ENCODE measurements around the gene ACER2. TPM values are rescaled to one million over a fixed set of nuclear protein-coding genes. Genes with fewer than 3 reads are reported as not detected.

Gene ACER2
- total and polyA plus RNA-seq, 10 of the 15 experiments (the other 5 are each of a cell fraction or from before 2014, with no cell fraction given): 0.07 to 3.1 (median 2.2) TPM

DNA sequence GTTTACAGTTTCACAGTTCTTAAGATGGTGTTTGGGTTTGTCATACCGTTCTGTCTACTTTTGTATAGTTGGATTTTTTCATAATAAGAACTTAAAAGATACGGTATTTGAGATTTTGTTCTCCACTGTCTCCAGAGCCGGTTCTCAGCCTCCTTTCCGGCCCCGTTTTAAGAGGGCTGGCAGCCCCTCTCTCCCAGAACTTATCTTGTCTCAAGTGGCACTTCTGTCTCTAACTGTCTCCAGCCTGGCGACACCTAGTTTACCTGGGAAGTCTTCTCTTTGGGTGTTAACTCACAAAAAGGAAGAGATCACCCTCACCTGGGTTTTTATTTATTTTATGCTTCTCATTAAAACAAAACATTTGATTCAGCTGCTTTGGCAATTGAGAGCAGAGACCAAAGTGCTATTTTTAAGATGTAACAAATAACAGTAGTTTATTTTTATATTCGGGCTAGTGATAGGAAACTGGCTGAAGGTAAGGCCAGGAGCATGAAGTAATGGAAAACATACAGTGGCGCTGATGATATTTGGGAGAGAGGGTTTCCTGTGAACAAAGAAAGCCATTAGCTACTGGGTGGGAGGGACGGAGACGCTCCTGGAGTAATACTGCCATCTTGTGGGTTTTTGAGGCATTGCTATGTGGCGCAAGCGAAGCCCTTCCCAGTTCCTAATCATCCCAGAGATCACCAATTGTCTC is 48.3 kb downstream of the ACER2 start (continued):
- TF ChIP-seq ETV6 (conservative IDR thresholded peaks at IDR 0.05 in 1 of 2, IDR thresholded peaks at IDR 0.05 in 1 of 2; ENCODE audit: borderline replicate concordance in 1 of 2, low read depth in 1 of 2): no peak
- TF ChIP-seq, protein P1, sequence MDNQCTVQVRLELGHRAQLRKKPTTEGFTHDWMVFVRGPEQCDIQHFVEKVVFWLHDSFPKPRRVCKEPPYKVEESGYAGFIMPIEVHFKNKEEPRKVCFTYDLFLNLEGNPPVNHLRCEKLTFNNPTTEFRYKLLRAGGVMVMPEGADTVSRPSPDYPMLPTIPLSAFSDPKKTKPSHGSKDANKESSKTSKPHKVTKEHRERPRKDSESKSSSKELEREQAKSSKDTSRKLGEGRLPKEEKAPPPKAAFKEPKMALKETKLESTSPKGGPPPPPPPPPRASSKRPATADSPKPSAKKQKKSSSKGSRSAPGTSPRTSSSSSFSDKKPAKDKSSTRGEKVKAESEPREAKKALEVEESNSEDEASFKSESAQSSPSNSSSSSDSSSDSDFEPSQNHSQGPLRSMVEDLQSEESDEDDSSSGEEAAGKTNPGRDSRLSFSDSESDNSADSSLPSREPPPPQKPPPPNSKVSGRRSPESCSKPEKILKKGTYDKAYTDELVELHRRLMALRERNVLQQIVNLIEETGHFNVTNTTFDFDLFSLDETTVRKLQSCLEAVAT (IDR thresholded peaks at IDR 0.05): 0 out of 2 replicates have a peak, but pooled peaks have one; percentile 45
- no peak for TF ChIP-seq SPI1 (IDR thresholded peaks at IDR 0.05; ENCODE audit: borderline replicate concordance, insufficient read depth, low read depth, low read length)
- TF ChIP-seq, protein P2, sequence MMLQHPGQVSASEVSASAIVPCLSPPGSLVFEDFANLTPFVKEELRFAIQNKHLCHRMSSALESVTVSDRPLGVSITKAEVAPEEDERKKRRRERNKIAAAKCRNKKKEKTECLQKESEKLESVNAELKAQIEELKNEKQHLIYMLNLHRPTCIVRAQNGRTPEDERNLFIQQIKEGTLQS (IDR thresholded peaks at IDR 0.05; ENCODE audit: borderline replicate concordance, extremely low read depth, low read depth, low read length): no peak
- TF ChIP-seq NR2C1 (IDR thresholded peaks at IDR 0.05): no peak
- no peak for TF ChIP-seq STAT3 (IDR thresholded peaks at IDR 0.05; ENCODE audit: low read depth, low read length)
- TF ChIP-seq SMC3 (IDR thresholded peaks at IDR 0.05; ENCODE audit: borderline replicate concordance, low read length): peak; percentile 78
- no peak for TF ChIP-seq MEF2A (IDR thresholded peaks at IDR 0.05; ENCODE audit: insufficient read depth, low read depth, low read length)
- TF ChIP-seq, protein P3, sequence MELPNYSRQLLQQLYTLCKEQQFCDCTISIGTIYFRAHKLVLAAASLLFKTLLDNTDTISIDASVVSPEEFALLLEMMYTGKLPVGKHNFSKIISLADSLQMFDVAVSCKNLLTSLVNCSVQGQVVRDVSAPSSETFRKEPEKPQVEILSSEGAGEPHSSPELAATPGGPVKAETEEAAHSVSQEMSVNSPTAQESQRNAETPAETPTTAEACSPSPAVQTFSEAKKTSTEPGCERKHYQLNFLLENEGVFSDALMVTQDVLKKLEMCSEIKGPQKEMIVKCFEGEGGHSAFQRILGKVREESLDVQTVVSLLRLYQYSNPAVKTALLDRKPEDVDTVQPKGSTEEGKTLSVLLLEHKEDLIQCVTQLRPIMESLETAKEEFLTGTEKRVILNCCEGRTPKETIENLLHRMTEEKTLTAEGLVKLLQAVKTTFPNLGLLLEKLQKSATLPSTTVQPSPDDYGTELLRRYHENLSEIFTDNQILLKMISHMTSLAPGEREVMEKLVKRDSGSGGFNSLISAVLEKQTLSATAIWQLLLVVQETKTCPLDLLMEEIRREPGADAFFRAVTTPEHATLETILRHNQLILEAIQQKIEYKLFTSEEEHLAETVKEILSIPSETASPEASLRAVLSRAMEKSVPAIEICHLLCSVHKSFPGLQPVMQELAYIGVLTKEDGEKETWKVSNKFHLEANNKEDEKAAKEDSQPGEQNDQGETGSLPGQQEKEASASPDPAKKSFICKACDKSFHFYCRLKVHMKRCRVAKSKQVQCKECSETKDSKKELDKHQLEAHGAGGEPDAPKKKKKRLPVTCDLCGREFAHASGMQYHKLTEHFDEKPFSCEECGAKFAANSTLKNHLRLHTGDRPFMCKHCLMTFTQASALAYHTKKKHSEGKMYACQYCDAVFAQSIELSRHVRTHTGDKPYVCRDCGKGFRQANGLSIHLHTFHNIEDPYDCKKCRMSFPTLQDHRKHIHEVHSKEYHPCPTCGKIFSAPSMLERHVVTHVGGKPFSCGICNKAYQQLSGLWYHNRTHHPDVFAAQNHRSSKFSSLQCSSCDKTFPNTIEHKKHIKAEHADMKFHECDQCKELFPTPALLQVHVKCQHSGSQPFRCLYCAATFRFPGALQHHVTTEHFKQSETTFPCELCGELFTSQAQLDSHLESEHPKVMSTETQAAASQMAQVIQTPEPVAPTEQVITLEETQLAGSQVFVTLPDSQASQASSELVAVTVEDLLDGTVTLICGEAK (IDR thresholded peaks at IDR 0.05; ENCODE audit: borderline replicate concordance): no peak
- TF ChIP-seq NRF1 (conservative IDR thresholded peaks at IDR 0.05; ENCODE audit: low read depth, low read length): no peak
- TF ChIP-seq KDM1A (IDR thresholded peaks at IDR 0.05; ENCODE audit: borderline replicate concordance): no peak
- TF ChIP-seq, protein P4, sequence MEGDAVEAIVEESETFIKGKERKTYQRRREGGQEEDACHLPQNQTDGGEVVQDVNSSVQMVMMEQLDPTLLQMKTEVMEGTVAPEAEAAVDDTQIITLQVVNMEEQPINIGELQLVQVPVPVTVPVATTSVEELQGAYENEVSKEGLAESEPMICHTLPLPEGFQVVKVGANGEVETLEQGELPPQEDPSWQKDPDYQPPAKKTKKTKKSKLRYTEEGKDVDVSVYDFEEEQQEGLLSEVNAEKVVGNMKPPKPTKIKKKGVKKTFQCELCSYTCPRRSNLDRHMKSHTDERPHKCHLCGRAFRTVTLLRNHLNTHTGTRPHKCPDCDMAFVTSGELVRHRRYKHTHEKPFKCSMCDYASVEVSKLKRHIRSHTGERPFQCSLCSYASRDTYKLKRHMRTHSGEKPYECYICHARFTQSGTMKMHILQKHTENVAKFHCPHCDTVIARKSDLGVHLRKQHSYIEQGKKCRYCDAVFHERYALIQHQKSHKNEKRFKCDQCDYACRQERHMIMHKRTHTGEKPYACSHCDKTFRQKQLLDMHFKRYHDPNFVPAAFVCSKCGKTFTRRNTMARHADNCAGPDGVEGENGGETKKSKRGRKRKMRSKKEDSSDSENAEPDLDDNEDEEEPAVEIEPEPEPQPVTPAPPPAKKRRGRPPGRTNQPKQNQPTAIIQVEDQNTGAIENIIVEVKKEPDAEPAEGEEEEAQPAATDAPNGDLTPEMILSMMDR (IDR thresholded peaks at IDR 0.05 in 2 of 3, conservative IDR thresholded peaks at IDR 0.05 in 1 of 3; ENCODE audit: control insufficient read depth in 2 of 3, extremely low read depth in 1 of 3, insufficient read depth in 1 of 3, low read depth in 3 of 3, low read length in 3 of 3): peak; percentile 86 to 93 (median 92)
- no peak for TF ChIP-seq TCF12 (IDR thresholded peaks at IDR 0.05; ENCODE audit: low read depth, low read length)
- TF ChIP-seq SIN3A (IDR thresholded peaks at IDR 0.05; ENCODE audit: low read depth, low read length): no peak
- no peak for TF ChIP-seq ZBED1 (IDR thresholded peaks at IDR 0.05; ENCODE audit: borderline replicate concordance)
- no peak for TF ChIP-seq NR2F1 (conservative IDR thresholded peaks at IDR 0.05)
- no peak for TF ChIP-seq PML (IDR thresholded peaks at IDR 0.05; ENCODE audit: low read length)
- no peak for TF ChIP-seq FOS (IDR thresholded peaks at IDR 0.05; ENCODE audit: borderline replicate concordance, extremely low read depth, insufficient read length)
- no peak for TF ChIP-seq KAT2A (conservative IDR thresholded peaks at IDR 0.05; ENCODE audit: control insufficient read depth, low read depth, low read length)
- peak; percentile 57; the same call in 1 of the 2 replicates for TF ChIP-seq ATF7 (IDR thresholded peaks at IDR 0.05; ENCODE audit: low read depth)
- TF ChIP-seq SMARCA5 (IDR thresholded peaks at IDR 0.05): 0 out of 2 replicates have a peak, but pooled peaks have one; percentile 63
- no peak for TF ChIP-seq ZNF217 (IDR thresholded peaks at IDR 0.05)
- TF ChIP-seq TAF1 (IDR thresholded peaks at IDR 0.05; ENCODE audit: borderline replicate concordance, low read depth, low read length): no peak

All from GM12878 (cell line).